ENCODE results near the gene CBFA2T2.

GRCh38 chr20:33626190-33626589, 136.3 kb downstream of the CBFA2T2 start:
- no peak for TF ChIP-seq ZNF274 (IDR thresholded peaks at IDR 0.05; ENCODE audit: low read depth, low read length)
- no peak for TF ChIP-seq YY1 (IDR thresholded peaks at IDR 0.05; ENCODE audit: insufficient read depth, insufficient read length)

Measured in NT2/D1 (cell line).